Measurements from ENCODE around the gene NOS1. TPM values are rescaled to one million over a fixed set of nuclear protein-coding genes. Genes with fewer than 3 reads are reported as not detected.
A peak's percentile ranks its signal among the peaks of the same experiment; 100 is the strongest.

The NOS1 gene
- total RNA-seq, 1 experiment from 2014 or later = not detected

DNA sequence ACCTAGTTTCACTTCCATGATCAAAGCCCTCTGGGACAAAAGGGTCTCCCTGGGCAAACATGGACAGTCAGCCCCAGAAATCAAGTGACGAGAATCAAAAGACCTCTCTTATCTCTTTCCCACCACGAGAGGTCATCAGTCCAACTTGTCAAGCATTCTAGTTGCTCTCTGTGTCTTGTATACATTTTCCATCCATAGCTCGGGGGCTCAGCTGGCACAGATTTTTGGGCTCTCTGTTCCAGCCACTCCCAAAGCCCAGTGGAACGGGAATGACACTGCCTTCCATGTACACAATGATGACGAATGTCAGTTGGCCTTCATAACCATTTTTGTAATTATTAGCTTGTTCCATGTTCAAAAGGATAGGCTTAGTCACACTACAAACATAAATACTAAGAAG lies 29.7 kb downstream of the NOS1 start:
- peak; percentile 15 for DNase-seq (ENCODE audit: low read depth)

- DNase-seq (ENCODE audit: low read depth) = no peak
Observed at GRCh38 chr12:117330441-117331113, 30.8 kb downstream of the NOS1 start.

DNA sequence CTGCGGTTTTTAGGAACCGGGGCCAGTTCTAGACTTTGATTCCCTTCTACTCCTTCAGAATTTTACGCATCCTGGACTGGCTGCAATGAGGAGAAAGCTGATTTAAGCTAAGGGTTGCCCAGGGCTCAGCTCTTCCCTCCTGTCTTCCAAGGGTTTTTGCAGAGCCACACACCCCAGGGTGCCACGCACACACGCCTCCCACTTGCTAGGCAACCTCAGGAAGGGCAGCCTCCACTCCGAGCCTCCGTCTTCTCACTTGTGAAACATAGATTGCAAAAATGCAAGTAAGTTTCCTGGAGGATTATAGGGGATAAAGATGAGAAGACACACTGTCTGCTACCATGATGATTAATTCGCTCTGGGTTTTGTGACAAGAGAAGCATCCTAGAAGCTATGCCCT lies 31.7 kb downstream of the NOS1 start:
- no peak for DNase-seq (ENCODE audit: low read depth)

- no peak for DNase-seq (ENCODE audit: low read depth)
Observed at GRCh38 chr12:117328556-117329100, 32.8 kb downstream of the NOS1 start.

- DNase-seq (ENCODE audit: low read depth) = no peak
Observed at GRCh38 chr12:117322428-117322827, 39.0 kb downstream of the NOS1 start.

DNA sequence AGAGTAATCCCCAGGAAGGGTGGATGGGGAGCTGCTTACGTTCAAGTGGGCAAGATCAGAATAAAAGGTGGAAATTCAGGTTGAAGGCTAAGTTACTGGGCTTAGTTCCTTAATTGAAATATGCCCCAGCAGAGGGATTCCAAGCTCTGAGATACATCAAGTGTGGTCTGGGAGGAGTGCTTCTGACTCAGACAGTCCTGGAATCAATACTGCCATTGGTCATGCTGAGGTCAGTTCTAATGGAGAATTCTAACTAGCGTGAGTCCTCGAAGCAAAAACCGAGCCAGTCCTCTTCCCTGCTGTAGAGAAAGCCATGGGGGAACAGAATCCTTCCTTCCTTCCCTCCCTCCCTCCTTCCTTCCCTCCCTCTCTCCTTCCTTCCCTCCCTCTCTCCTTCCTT lies 39.9 kb downstream of the NOS1 start:
- DNase-seq (ENCODE audit: low read depth) = peak; percentile 37

- no peak for DNase-seq (ENCODE audit: low read depth)
Observed at GRCh38 chr12:117318591-117318990, 42.8 kb downstream of the NOS1 start.

- DNase-seq (ENCODE audit: low read depth) = no peak
Observed at GRCh38 chr12:117316336-117316735, 45.1 kb downstream of the NOS1 start.

GRCh38 chr12:117313926-117314325 lies 47.5 kb downstream of the NOS1 start:
- DNase-seq (ENCODE audit: low read depth) = no peak

DNA sequence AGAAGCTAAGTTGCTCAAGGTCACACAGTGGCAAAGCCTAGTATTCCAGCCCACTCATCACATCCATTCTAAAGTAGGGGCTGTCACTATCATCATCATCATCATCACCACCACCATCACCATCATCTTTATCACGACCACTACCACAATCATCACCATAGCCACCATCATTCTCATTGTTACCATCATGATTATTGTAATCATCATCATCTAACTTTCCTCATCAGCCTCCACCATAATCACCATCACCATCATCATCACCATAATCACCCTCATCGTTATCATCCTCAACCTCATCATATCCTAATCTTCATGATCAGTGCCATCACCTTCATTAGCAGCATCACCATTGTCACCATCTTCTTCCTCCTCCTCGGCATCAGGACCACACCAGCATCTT lies 48.7 kb downstream of the NOS1 start:
- no peak for DNase-seq (ENCODE audit: low read depth)

DNA sequence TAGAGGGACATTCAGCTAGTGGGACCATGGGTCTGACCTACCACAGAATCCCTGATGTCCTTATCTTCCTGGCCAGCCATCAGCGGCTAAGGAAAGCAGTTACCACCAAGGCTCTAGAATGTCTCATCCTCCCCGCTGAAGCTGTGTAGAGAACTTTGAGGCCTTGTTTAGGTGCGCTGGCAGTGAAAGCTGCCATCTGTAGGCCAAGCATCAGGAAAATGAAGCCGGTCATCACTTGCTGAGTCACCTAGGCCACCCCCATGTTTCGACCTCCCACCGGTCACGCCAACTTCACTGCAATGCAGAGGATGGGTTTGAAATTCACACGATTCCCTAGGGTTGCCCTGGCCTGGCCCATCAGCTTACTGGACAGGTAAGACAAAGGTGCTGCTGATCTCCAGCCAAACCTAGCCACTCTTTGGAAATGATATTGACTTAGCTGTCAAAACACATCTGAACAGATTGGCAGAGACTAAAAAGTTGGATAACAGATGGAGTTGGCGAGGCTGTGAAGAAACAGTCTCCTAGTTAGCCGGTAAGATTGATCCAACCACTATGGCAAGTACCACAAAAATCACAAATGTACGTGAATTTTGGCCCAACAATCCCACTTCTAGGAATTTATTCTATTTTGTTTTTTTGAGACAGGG lies 52.0 kb downstream of the NOS1 start:
- DNase-seq (ENCODE audit: low read depth) = no peak

GRCh38 chr12:117300174-117300573 lies 61.3 kb downstream of the NOS1 start:
- DNase-seq (ENCODE audit: low read depth) = no peak

GRCh38 chr12:117298648-117299225 lies 62.7 kb downstream of the NOS1 start:
- DNase-seq (ENCODE audit: low read depth) = no peak

GRCh38 chr12:117298191-117298590 lies 63.2 kb downstream of the NOS1 start:
- DNase-seq (ENCODE audit: low read depth) = no peak

DNA sequence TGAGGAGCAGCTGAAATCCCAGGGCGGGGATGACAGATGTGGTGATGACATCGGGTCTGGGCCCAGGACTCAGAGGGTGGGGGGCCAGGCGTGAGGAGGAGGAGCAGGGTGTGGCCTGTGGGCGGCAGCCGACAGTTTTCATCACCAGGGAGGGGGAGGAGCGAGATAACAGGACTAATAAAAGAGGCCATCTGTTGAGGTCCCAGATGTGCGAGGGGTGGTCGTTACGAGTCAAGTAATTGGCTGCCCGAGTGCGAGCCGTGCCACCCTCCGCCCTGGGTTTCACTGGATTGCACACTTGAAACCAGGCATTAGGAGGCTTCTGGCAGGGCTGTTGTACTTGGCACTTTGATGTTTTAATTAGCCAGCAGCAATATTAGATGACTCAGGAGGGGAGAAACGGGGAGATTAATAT lies 67.2 kb downstream of the NOS1 start:
- no peak for DNase-seq (ENCODE audit: low read depth)

DNA sequence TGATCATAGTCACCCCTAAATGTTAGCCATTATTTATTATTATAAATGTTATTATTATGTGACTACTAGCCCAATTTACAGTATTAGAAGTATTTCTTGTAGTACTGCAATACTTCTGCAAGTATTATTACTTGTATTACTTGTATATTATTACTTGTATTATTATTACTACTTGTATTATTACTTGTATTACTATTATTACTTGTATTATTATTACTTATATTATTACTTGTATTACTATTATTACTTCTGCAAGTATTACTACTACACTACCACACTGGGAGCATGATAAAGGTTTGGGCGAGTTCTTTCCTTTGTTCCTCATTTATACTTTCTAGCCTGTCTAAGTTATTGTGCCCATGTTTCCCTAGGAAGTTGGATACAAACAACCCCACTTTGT lies 67.9 kb downstream of the NOS1 start:
- DNase-seq (ENCODE audit: low read depth) = no peak

DNA sequence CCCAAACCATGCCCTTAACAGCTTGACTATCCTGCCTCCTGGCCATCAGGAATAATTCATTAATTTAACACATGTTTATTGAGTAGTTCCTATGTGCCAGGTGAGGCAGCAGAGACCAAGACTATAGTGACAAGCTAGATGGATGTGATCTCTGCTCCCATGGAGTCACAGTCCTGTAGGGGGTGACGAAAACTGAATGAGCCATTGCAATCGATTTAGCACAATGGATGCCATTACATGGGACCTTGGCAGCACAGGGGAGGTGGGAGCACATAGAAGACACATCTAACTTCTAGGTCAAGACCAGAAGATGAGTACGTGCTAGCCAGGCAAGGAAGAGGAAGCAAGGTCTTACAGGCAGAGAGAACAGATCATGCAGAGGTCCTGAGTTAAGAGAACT lies 68.7 kb downstream of the NOS1 start:
- DNase-seq (ENCODE audit: low read depth) = no peak

- no peak for DNase-seq (ENCODE audit: low read depth)
Observed at GRCh38 chr12:117284140-117284539, 77.3 kb downstream of the NOS1 start.

DNA sequence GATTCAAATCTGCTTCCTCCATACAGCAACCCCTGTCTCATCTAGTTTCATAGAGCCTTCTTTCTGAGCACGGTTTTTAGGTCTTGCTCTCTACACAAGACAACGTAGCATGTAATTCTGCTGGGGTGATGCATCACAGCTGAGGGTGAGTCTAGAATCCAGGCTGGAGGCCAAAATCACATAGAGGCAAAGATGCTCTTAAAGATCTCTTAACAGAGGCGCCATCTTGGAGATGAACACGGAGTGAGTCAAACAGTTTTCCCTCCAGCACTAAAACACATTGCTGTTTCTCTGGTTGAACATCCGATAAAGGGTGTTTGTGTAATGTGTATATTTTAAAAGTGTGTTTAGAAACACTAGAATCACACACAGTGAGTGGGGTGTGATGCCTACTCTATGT lies 78.9 kb downstream of the NOS1 start:
- peak; percentile 48 for DNase-seq (ENCODE audit: low read depth)

GRCh38 chr12:117280019-117280680 lies 81.3 kb downstream of the NOS1 start:
- DNase-seq (ENCODE audit: low read depth) = no peak

- no peak for DNase-seq (ENCODE audit: low read depth)
Observed at GRCh38 chr12:117279606-117280005, 81.8 kb downstream of the NOS1 start.

DNA sequence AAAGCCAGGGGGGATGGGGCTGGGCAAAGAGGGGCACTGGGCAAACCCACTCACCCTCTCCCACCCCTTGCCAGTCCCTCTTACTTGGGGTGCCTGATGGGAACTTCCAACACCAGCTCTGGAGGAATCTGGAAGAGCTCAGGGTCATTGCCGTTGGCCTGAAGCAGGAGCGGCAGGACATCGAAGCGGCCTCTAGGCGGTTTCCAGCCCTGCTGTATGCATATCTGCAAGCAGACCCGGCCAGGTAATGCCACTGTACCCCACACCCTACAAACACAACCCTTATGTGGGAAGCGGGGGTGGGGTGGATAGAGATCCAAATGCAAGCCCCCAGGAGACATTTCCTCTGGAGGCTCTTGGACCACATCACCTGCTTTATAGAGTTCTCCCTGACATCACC lies 83.6 kb downstream of the NOS1 start:
- DNase-seq (ENCODE audit: low read depth) = no peak

DNA sequence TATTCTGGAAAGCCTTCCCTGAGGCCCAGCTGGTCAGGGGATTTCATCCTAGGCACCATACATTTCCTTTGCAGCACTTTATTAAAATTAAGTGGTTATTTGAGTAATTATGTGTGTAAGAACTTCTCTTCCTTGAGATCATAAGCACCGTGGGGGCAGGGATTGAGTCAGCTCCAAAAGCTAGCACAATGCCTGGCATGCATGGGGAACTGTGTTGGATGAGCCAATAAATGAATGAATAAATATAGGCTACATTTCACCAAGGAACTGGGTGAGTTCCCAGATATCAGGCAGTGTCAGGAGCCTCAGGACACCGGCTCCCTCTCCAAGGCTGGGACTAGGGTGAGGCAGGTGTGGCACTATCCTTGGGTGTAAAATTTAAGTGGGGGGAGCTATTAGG lies 88.3 kb downstream of the NOS1 start:
- no peak for DNase-seq (ENCODE audit: low read depth)
